Liver (tissue), 3 donors: ENCODE measurements around the gene DTL.

Experiments used
- ATF3 ChIP-seq: IDR thresholded peaks from 2 replicates; pipeline ENCODE4 v1.6.1; 2016; ENCODE audit warnings: antibody characterized with exemption
- CTCF ChIP-seq: fragments of 150-350 bp; IDR thresholded peaks from 2 replicates; pipeline ENCODE4 v1.5.1; 2017; ENCODE audit warnings: improper control_type of control experiment, low read depth, low read length; ENCODE audit not compliant: missing input control
- EGR1 ChIP-seq, 2 donors: IDR thresholded peaks; 2 replicates each; pipeline ENCODE4 v1.6.1; 2016 to 2018; ENCODE audit warnings: antibody characterized with exemption in 2 of 2, low read depth in 2 of 2
- JUND ChIP-seq, 2 donors: IDR thresholded peaks; 2 replicates each; pipeline ENCODE4 v1.6.1; 2016; ENCODE audit warnings: antibody characterized with exemption in 2 of 2
- MAX ChIP-seq: IDR thresholded peaks from 2 replicates; pipeline ENCODE4 v1.6.1; 2016; ENCODE audit warnings: antibody characterized with exemption
- REST ChIP-seq: IDR thresholded peaks from 2 replicates; pipeline ENCODE4 v1.6.1; 2016; ENCODE audit warnings: antibody characterized with exemption, mild to moderate bottlenecking
- RXRA ChIP-seq, 2 donors: IDR thresholded peaks; 2 replicates each; pipeline ENCODE4 v1.6.1; 2017 to 2018; ENCODE audit warnings: antibody characterized with exemption in 2 of 2, mild to moderate bottlenecking in 1 of 2
- YY1 ChIP-seq: IDR thresholded peaks from 2 replicates; pipeline ENCODE4 v1.6.1; 2016; ENCODE audit warnings: antibody characterized with exemption, mild to moderate bottlenecking
- ZBTB33 ChIP-seq: IDR thresholded peaks from 2 replicates; pipeline ENCODE4 v1.6.1; 2016; ENCODE audit warnings: antibody characterized with exemption
- donor health status: healthy.
- donor health status: healthy.

GRCh38 chr1:212024469-212025149 lies 10.9 kb upstream of the DTL start:
- TF ChIP-seq EGR1 (IDR thresholded peaks at IDR 0.05; ENCODE audit: low read depth in 2 of 2) (no peak), CTCF (no peak), ATF3 (no peak), YY1 (no peak), RXRA (IDR thresholded peaks at IDR 0.05) (no peak), MAX (no peak), ZBTB33 (no peak), REST (no peak), JUND (IDR thresholded peaks at IDR 0.05) (no peak)
